GM23338 (cell line): Measurements from ENCODE around the gene ECT2.

ENCODE experiments used
- CTCF ChIP-seq, 2 experiments: fragments of 200-600 bp in 1 of 2; sonication (generic) in 1 of 2; conservative IDR thresholded peaks; 2 replicates each; pipeline versions ENCODE4 v1.5.1 to v1.6.1; 2016 to 2017; ENCODE audit warnings: antibody characterized with exemption in 2 of 2, low read depth in 2 of 2, mild to moderate bottlenecking in 2 of 2, moderate library complexity in 1 of 2
- POLR2AphosphoS5 ChIP-seq: IDR thresholded peaks from 2 replicates; pipeline ENCODE4 v1.6.1; 2016; ENCODE audit warnings: antibody characterized with exemption, low read depth
- REST ChIP-seq: IDR thresholded peaks from one replicate; pipeline ENCODE4 v1.6.1; 2018; ENCODE audit warnings: antibody characterized with exemption; ENCODE audit not compliant: unreplicated experiment

- TF ChIP-seq REST (no peak), CTCF (conservative IDR thresholded peaks at IDR 0.05; ENCODE audit: low read depth in 2 of 2) (no peak), POLR2AphosphoS5 (no peak)
Measured at GRCh38 chr3:172716476-172716875, 34.0 kb upstream of the ECT2 start.
